Upper lobe of left lung (tissue), 6 donors: ENCODE measurements around the gene GRM3. TPM values are rescaled to one million over a fixed set of nuclear protein-coding genes. Genes with fewer than 3 reads are reported as not detected.

Source experiments
- ATAC-seq, 2 donors: fragments of 200-7000 bp; cut with Tn5 transposase; one replicate each; pipeline ENCODE4 v1.9.1; 2022; ENCODE audit warnings: mild to moderate bottlenecking in 2 of 2, moderate library complexity in 2 of 2; ENCODE audit not compliant: low FRiP score in 2 of 2
- DNase-seq, 2 donors: peaks; one replicate each; pipeline ENCODE4 v3.0.0-alpha.2; 2019 to 2020
- H3K27ac ChIP-seq, 4 donors: fragments of 200-600 bp; sonication (generic); one replicate each; pipeline ENCODE4 v1.5.1; 2016 to 2019
- H3K27me3 ChIP-seq, 4 donors: fragments of 200-600 bp; sonication (generic); one replicate each; pipeline ENCODE4 v1.5.1; 2017 to 2019
- H3K36me3 ChIP-seq, 4 donors: fragments of 200-600 bp; sonication (generic); one replicate each; pipeline ENCODE4 v1.5.1; 2016 to 2019
- H3K4me1 ChIP-seq, 4 donors: fragments of 200-600 bp; sonication (generic); one replicate each; pipeline ENCODE4 v1.5.1; 2018 to 2019
- H3K4me3 ChIP-seq, 4 donors: fragments of 200-600 bp; sonication (generic); one replicate each; pipeline ENCODE4 v1.5.1; 2017 to 2019; ENCODE audit warnings: mild to moderate bottlenecking in 2 of 4, moderate library complexity in 1 of 4
- H3K9me3 ChIP-seq, 4 donors: fragments of 200-600 bp; sonication (generic); one replicate each; pipeline ENCODE4 v1.5.1; 2018 to 2019
- CTCF ChIP-seq, 6 experiments: fragments of 450-650 bp in 4 of 6; fragments of 200-600 bp in 2 of 6; sonication (generic) in 2 of 6; IDR thresholded peaks; one replicate each; pipeline ENCODE4 v1.5.1; 2016 to 2019; ENCODE audit warnings: antibody characterized with exemption in 6 of 6
- EP300 ChIP-seq, 4 donors: sonication (generic); formaldehyde crosslinking; IDR thresholded peaks; one replicate each; pipeline ENCODE4 v1.5.1; 2017; ENCODE audit warnings: antibody characterized with exemption in 4 of 4, control low read depth in 2 of 4
- POLR2A ChIP-seq, 4 donors: fragments of 450-650 bp; IDR thresholded peaks; one replicate each; pipeline ENCODE4 v1.5.1; 2016 to 2017; ENCODE audit warnings: antibody characterized with exemption in 4 of 4, mild to moderate bottlenecking in 2 of 4
- POLR2AphosphoS5 ChIP-seq, 2 donors: sonication (generic); formaldehyde crosslinking; IDR thresholded peaks; one replicate each; pipeline ENCODE4 v1.5.1; 2017; ENCODE audit warnings: antibody characterized with exemption in 2 of 2
- WGBS, 2 donors: methylation state at CpG; one replicate each; pipeline ENCODE4 v1.1.5; 2017 to 2018; 5-methylcytosine and 5-hydroxymethylcytosine counted together
- total RNA-seq, 6 donors: library from RNA; depleted of rRNA in 4 of 6; stranded (reverse); fragments of >200 nt in 4 of 6; gene quantifications; one replicate each; pipeline versions ENCODE4 v1.1.0 to v1.2.1, GENCODE V29; 2016 to 2021
- donor health status: DM: no; HTN: no; CAD: no; lungs with moderate emphysema.
- donor health status: DM: no; HTN: yes; CAD: no; lungs with severe emphysema.

GRM3 gene
- total RNA-seq, 6 donors from 2014 or later: not detected

GRCh38 chr7:86664991-86665390, 21.3 kb downstream of the GRM3 start:
- Histone ChIP-seq H3K9me3 (no peaks in the 10 kb centered on the region), H3K4me1 (no peaks in the 10 kb centered on the region), H3K4me3 (no peak overlapping the region), H3K27ac (no peak overlapping the region), H3K36me3 (no peaks in the 10 kb centered on the region), H3K27me3 (no peaks in the 10 kb centered on the region)
- no peak for DNase-seq
- WGBS, 2 donors: 92 to 95% methylated on average over 5 of the region's 5 CpGs
- no peak for TF ChIP-seq POLR2AphosphoS5 (IDR thresholded peaks at IDR 0.05)
- no peak for TF ChIP-seq CTCF (IDR thresholded peaks at IDR 0.05)
- TF ChIP-seq POLR2A (IDR thresholded peaks at IDR 0.05): no peak
- TF ChIP-seq EP300 (IDR thresholded peaks at IDR 0.05): no peak
- ATAC-seq: no peak

- TF ChIP-seq EP300 (IDR thresholded peaks at IDR 0.05): no peak
- no peak for TF ChIP-seq POLR2A (IDR thresholded peaks at IDR 0.05)
- no peak for TF ChIP-seq CTCF (IDR thresholded peaks at IDR 0.05)
- TF ChIP-seq POLR2AphosphoS5 (IDR thresholded peaks at IDR 0.05): no peak
- Histone ChIP-seq H3K27ac (no peak overlapping the region), H3K9me3 (no peaks in the 10 kb centered on the region), H3K4me3 (no peak overlapping the region), H3K4me1 (no peaks in the 10 kb centered on the region), H3K36me3 (no peaks in the 10 kb centered on the region), H3K27me3 (no peaks in the 10 kb centered on the region)
- no peak for DNase-seq
- ATAC-seq: no peak
- 26 to 75% methylated on average over 2 of the region's 2 CpGs for WGBS, 2 donors
These were observed 22.0 kb downstream of the GRM3 start for GRCh38 chr7:86665669-86666068.

GRCh38 chr7:86667732-86668131, 24.0 kb downstream of the GRM3 start:
- no peaks in the 10 kb centered on the region for H3K4me1 ChIP-seq
- 34 to 42% methylated on average over 4 of the region's 4 CpGs for WGBS, 2 donors
- no peak for DNase-seq
- H3K9me3 ChIP-seq: no peaks in the 10 kb centered on the region
- no peak overlapping the region for H3K27ac ChIP-seq
- H3K4me3 ChIP-seq: no peak overlapping the region
- no peaks in the 10 kb centered on the region for H3K27me3 ChIP-seq
- TF ChIP-seq POLR2AphosphoS5 (IDR thresholded peaks at IDR 0.05) (no peak), CTCF (IDR thresholded peaks at IDR 0.05) (no peak), POLR2A (IDR thresholded peaks at IDR 0.05) (no peak), EP300 (IDR thresholded peaks at IDR 0.05) (no peak)
- ATAC-seq: no peak
- H3K36me3 ChIP-seq: no peaks in the 10 kb centered on the region

- DNase-seq (no peak), ATAC-seq (no peak)
- Histone ChIP-seq H3K4me3 (no peak overlapping the region), H3K27me3 (no peaks in the 10 kb centered on the region), H3K27ac (no peak overlapping the region), H3K9me3 (no peaks in the 10 kb centered on the region), H3K4me1 (no peaks in the 10 kb centered on the region), H3K36me3 (no peaks in the 10 kb centered on the region)
- TF ChIP-seq POLR2A (IDR thresholded peaks at IDR 0.05) (no peak), POLR2AphosphoS5 (IDR thresholded peaks at IDR 0.05) (no peak), CTCF (IDR thresholded peaks at IDR 0.05) (no peak), EP300 (IDR thresholded peaks at IDR 0.05) (no peak)
- WGBS, 2 donors: 65 to 82% methylated on average over 3 of the region's 3 CpGs
These were observed 24.6 kb downstream of the GRM3 start for GRCh38 chr7:86668315-86668714.

GRCh38 chr7:86687831-86688230, 44.1 kb downstream of the GRM3 start:
- Histone ChIP-seq H3K36me3 (no peaks in the 10 kb centered on the region), H3K4me3 (no peak overlapping the region), H3K27me3 (no peaks in the 10 kb centered on the region), H3K4me1 (no peaks in the 10 kb centered on the region), H3K9me3 (no peaks in the 10 kb centered on the region), H3K27ac (no peak overlapping the region)
- WGBS, 2 donors: 81 to 83% methylated on average over 1 of the region's 1 CpG
- ATAC-seq (no peak), DNase-seq (no peak)
- TF ChIP-seq EP300 (IDR thresholded peaks at IDR 0.05) (no peak), CTCF (IDR thresholded peaks at IDR 0.05) (no peak), POLR2AphosphoS5 (IDR thresholded peaks at IDR 0.05) (no peak), POLR2A (IDR thresholded peaks at IDR 0.05) (no peak)
